ENCODE measurements around the gene NIPAL1.

Gene NIPAL1

DNA sequence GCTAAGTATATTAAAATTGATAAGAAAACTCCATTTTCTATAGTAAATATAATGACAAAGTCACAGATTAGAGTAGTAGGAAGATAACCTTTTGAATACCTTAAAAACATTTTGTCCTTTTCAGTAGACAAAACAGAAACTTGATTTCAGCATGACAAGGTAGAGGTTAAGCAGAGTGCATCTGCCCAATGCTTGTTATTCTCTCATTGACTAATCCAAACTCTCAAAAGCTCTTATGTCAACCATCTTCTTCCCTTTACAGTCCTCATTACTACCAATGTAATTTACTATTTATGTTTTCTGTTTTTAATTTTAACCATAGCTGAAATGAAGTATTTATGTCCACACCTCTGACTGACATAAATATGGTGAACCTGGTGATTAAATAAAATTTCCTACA, 11.1 kb downstream of the NIPAL1 start:
- no peak for DNase-seq (ENCODE audit: low read depth)

DNA sequence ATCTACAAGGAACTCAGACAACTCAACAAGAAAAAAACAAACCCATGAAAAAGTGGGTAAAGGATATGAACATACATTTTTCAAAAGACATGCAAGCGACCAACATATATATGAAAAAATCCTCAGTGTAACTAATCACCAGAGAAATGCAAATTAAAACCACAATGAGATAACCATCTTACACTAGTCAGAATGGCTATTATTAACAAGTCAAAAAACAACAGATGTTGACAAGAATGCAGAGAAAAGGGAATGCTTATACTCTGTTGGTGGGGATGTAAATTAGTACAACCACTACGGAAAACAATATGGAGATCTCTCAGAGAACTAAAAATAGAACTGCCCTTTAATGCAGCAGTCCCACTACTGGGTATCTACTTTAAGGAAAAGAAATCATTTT, 12.1 kb downstream of the NIPAL1 start:
- DNase-seq (ENCODE audit: low read depth) = no peak

DNA sequence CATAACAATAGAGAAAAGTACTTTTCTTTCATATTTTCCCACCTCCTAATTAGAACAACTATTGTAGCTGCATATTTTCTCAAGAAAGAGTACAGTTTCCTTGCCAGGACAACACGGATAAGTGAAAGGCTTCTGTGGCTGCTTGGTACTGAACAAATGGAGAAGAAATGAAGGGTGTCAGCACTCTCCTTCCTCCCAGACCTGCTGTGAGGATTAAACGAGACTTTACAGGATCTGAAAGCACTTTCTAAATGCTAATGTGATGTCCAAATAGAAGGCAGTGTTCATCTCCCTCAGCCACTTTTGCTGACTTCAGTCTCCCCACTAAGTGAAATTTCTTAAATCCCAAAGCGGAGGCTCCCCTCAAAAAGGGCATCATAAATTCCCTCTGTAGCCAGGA, 13.9 kb downstream of the NIPAL1 start:
- DNase-seq (ENCODE audit: low read depth) = no peak

GRCh38 chr4:48031802-48032525, 15.4 kb downstream of the NIPAL1 start:
- DNase-seq (ENCODE audit: low read depth) = peak; percentile 61

DNA sequence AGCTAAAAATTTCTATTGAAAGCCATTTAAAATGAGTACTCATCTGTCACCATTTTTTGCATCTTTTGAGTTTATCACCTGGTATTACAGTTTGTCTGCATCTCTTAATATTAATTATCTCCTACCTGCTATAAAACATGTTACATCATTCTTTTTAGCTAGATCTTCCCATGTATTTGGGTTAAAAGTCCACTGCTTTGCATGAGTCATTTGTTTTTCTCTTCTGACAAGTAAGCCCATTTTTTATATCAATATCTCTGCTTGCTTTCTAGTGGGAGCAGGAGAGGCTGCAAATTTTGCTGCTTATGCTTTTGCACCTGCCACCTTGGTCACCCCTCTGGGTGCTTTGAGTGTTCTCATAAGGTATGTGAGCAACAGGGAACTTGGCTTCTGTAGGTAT, 16.1 kb downstream of the NIPAL1 start:
- DNase-seq (ENCODE audit: low read depth) = no peak

GRCh38 chr4:48033412-48033811, 16.8 kb downstream of the NIPAL1 start:
- no peak for DNase-seq (ENCODE audit: low read depth)

DNA sequence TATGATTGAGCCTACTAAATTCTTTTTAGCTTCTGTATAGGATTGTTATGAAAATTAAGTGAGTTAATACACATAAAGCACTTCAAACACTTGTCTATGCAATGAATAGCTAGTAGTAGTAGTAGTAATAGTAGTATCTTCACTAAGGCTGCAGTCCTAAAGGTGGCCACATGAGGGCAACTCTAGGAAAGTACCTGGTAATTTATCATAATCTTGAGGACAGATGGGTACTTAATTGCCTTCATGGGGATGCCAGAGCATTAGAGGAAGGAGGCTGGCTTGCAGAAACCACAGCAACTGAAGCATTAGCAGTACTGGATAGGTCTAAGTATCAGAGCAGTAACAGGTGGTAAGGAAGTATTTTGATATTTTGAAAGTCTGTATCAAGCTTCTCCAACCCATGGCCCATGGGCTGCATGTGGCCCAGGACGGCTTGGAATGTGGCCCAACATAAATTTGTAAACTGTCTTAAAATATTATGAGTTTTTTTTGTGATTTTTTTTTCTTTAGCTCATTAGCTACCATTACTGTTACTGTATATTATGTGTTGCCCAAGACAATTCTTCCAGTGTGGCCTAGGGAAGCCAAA, 17.3 kb downstream of the NIPAL1 start:
- peak; percentile 29 for DNase-seq (ENCODE audit: low read depth)

DNA sequence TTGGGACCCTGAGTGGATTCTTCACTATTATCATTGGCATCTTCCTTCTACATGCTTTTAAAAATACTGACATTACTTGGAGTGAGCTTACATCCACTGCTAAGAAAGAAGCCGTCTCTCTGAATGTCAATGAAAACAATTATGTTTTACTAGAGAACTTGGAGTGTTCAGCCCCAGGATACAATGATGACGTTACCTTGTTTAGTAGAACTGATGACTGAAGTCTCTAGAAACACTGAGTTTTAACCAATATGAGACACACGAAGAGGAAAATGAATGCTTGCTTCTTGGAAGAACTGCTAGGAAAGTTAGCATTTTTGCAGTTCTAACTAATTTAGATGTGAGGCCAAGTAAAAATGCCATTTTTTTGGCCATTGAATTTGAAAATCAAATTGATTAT, 19.4 kb downstream of the NIPAL1 start:
- DNase-seq (ENCODE audit: low read depth) = no peak

- no peak for DNase-seq (ENCODE audit: low read depth)
Measured at GRCh38 chr4:48037117-48037462, 20.5 kb downstream of the NIPAL1 start.

GRCh38 chr4:48038666-48039065, 22.1 kb downstream of the NIPAL1 start:
- DNase-seq (ENCODE audit: low read depth) = no peak

GRCh38 chr4:48039561-48039960, 23.0 kb downstream of the NIPAL1 start:
- no peak for DNase-seq (ENCODE audit: low read depth)

DNA sequence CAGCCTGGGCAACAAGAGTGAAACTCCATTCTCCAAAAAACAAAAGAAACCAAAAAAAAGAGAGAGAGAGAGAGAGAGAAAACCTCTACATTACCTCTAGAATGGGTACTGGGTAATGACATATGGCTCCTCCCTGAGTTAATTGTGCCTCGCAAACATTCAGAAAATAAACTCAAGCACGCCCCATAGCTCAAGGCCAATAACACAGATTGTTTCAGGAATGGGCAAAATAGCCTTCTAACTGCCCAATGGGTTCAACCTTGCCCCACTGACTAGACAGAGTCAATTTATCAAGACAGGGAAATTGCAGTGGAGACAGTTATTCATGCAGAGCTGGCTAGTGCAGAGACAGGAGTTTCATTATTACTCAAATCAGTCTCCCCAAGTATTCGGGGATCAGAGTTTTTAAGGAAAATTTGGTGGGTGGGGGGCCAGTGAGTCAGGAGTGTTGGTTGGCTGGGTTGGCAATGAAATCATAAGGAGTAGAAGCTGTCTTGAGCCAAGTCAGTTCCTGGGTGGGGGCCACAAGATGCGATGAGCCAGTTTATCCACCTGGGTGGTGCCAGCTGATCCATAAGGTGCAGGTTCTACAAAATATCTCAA, 25.1 kb downstream of the NIPAL1 start:
- no peak for DNase-seq (ENCODE audit: low read depth)

GRCh38 chr4:48042979-48043461, 26.4 kb downstream of the NIPAL1 start:
- no peak for DNase-seq (ENCODE audit: low read depth)

GRCh38 chr4:48043504-48043903, 26.9 kb downstream of the NIPAL1 start:
- no peak for DNase-seq (ENCODE audit: low read depth)

GRCh38 chr4:48044298-48044697, 27.7 kb downstream of the NIPAL1 start:
- DNase-seq (ENCODE audit: low read depth) = no peak

DNA sequence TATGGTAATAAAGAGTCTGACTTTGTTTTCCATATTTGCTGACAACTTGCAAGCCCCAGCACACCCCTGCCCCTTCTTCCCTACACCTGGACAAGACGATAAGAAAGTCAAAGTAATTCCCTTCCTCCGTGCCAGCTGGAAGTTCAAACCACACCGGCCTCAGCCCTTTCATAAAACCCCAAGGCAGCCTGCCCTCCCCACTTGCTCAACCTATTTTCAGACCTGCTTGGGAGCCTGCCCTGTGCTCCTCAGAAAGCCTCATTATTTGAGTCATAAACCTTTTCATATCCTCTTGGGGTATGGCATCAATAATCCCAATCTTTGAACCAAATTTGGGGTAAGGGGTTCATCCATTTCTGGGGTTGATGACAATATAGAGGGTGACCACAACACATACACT, 29.5 kb downstream of the NIPAL1 start:
- DNase-seq (ENCODE audit: low read depth) = no peak

GRCh38 chr4:48047421-48047844, 30.9 kb downstream of the NIPAL1 start:
- DNase-seq (ENCODE audit: low read depth) = no peak

DNA sequence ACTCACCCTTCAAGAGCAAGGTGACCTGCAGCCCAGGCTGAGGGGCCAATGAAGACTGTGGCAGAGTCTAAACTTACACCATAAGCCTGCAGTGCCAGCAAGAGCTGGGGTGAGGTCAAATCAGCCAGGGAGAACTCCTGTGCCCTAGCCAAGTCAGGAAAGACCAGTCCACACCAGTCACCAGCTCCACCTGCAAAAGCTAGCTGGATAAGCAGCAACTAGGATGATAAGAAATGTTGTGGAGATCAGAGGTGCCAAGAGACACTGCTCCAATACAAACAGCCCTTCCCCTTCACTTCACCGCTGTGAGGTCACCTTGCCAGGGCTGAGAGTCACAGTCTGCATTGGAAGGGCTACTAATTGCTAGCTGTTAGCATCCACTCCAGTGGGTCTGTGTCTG, 31.3 kb downstream of the NIPAL1 start:
- DNase-seq (ENCODE audit: low read depth) = no peak

GRCh38 chr4:48049483-48049882, 32.9 kb downstream of the NIPAL1 start:
- no peak for DNase-seq (ENCODE audit: low read depth)

DNA sequence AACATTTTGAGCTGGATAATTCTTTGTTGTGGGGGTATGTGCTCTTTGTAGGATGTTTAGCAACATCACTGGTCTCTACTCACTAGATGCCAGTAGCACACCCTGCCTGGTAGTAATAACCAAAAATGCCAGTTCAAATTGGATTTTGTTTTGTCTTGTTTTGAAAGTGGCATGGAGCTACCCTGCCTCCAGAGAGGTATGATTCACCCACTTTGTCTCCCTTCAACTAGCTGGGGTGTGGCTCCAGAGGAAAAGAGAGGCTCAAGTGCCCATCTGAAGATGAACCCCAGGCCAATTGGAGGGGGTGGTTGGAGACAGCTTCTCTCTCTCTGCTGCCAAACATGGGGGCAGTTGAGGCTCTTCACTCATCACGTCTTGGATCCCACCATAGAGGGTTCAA, 34.5 kb downstream of the NIPAL1 start:
- DNase-seq (ENCODE audit: low read depth) = no peak

DNA sequence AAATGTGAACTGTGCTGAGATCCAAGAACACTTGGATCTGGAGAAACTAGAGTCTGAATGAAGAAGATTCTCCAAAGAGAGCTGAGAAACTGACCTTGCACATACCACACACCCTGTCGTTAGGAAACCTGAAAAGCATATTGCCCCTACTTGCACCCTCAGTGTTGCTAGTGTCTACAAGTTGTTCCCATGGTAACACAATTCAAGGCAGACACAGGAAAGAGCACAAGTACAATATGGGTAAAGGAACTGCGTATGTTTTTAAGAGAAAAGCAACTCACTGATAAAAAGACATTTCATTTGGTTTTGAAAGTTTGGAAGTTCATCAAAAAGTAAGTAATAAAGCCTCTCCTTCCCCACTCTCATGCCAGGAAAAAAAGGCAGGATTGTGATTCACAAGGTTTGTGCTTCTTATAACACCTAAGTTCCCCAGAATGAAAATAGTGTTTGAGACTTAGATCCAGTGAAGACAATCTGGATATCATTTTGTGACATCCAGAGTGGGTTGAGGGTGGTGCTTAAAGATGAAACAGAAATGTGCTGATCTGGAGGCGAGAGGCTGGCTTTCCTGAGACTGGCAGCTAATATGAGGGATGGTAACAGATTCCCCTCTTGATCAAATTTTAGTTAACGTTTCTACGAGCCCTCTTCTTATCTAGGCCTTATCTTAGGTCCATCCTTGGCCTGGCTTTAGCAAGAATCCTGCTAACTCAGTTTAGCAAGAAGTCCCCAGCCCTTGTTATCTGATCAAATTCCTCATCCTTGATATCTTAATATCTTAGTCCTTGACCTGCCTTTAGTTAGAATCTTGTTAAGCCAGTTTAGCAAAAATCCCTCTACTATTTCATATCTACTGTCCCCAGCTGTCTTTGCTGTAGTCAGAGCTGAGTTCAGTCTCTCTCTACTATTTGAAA, 42.3 kb downstream of the NIPAL1 start:
- no peak for DNase-seq (ENCODE audit: low read depth)

GRCh38 chr4:48064349-48064748, 47.8 kb downstream of the NIPAL1 start:
- no peak for DNase-seq (ENCODE audit: low read depth)
